Heart right ventricle (tissue), 16 donors: ENCODE data around the gene USP33. TPM values are rescaled to one million over a fixed set of nuclear protein-coding genes. Genes with fewer than 3 reads are reported as not detected.
"Not testable (repeated sequence)": the region's sequence is repeated elsewhere in the genome, so short reads cannot be mapped to it uniquely, and the experiment has no call there.

Experiments
- ATAC-seq, 8 donors: fragments of 200-7000 bp; cut with Tn5 transposase; one replicate each; pipeline ENCODE4 v1.9.1; 2020; ENCODE audit warnings: mild to moderate bottlenecking in 8 of 8, moderate library complexity in 8 of 8, moderate number of reproducible peaks in 1 of 8
- DNase-seq, 2 donors: peaks; one replicate each; pipeline ENCODE4 v3.0.0-alpha.2; 2020
- H3K27ac ChIP-seq, 10 donors: fragments of 200-600 bp; sonication (generic) in 2 of 10; one replicate each; pipeline versions ENCODE4 v1.5.0 to v1.8.0; 2020 to 2022; ENCODE audit warnings: mild to moderate bottlenecking in 3 of 10
- H3K27me3 ChIP-seq, 7 donors: fragments of 200-600 bp; one replicate each; pipeline ENCODE4 v1.8.0; 2021 to 2022; ENCODE audit warnings: mild to moderate bottlenecking in 2 of 7
- H3K36me3 ChIP-seq, 9 donors: fragments of 200-600 bp; sonication (generic) in 1 of 9; one replicate each; pipeline versions ENCODE4 v1.5.0 to v1.8.0; 2020 to 2022; ENCODE audit warnings: mild to moderate bottlenecking in 2 of 9
- H3K4me1 ChIP-seq, 9 donors: fragments of 200-600 bp; sonication (generic) in 1 of 9; one replicate each; pipeline versions ENCODE4 v1.5.0 to v1.8.0; 2020 to 2022; ENCODE audit warnings: mild to moderate bottlenecking in 4 of 9
- H3K4me3 ChIP-seq, 10 donors: fragments of 200-600 bp; sonication (generic) in 2 of 10; one replicate each; pipeline versions ENCODE4 v1.5.0 to v1.8.0; 2020 to 2022; ENCODE audit warnings: mild to moderate bottlenecking in 7 of 10, moderate library complexity in 2 of 10
- H3K9me3 ChIP-seq, 11 donors: fragments of 200-600 bp in 10 of 11; sonication (generic) in 2 of 11; one replicate each; pipeline versions ENCODE4 v1.5.0 to v1.8.0; 2013 to 2022; ENCODE audit warnings: mild to moderate bottlenecking in 2 of 11, control low read depth in 1 of 11, moderate library complexity in 1 of 11
- CTCF ChIP-seq, 9 donors: fragments of 200-600 bp; sonication (generic) in 2 of 9; IDR thresholded peaks; one replicate each; pipeline versions ENCODE4 v1.5.0 to v1.8.0; 2021 to 2022; ENCODE audit warnings: antibody characterized with exemption in 9 of 9, mild to moderate bottlenecking in 5 of 9, moderate library complexity in 1 of 9
- WGBS, 2 donors: extraction: QIAGEN DNeasy Blood & Tissue Kit; methylation state at CpG; one replicate each; pipeline ENCODE4 v1.1.7; 2013; ENCODE audit warnings: inconsistent platforms in 1 of 2; 5-methylcytosine and 5-hydroxymethylcytosine counted together
- intact Hi-C, 10 donors: fragments of 100-400 bp; cut with DNase I; formaldehyde crosslinking; loops; one replicate each; pipeline versions ENCODE4 v1.11.1 to v1.14.2; 2022
- polyA plus RNA-seq, 2 donors: library from polyadenylated mRNA; stranded (reverse); fragments of 200-250 nt; gene quantifications; one replicate each; pipeline ENCODE4 v1.2.3, GENCODE V29; 2013
- total RNA-seq, 10 donors: library from RNA; stranded (reverse); fragmentation: NEBNext Ultra II Directional in 3 of 10; extraction: Animal tissue kit (Norgen Biotek cat#: 25700) in 3 of 10; gene quantifications; one replicate each; pipeline versions ENCODE4 v1.2.1 to v1.2.4, GENCODE V29; 2021 to 2023
- donor health status: Arrhythmogenic right ventricular cardiomyopathy.
- donor health status: ischemic (EF 13 %, LVEDD 7.1; RV severe dilation, severe dysfunction).
- donor health status: healthy with polysubstance abuse.
- donor health status: DM: no; HTN: yes; CAD: no.
- donor health status: DM: no; HTN: no; CAD: no.
- donor health status: ischemic (EF 25% LVEDD 6.9; RV normal size, moderate dysfunction).
- donor health status: ischemic (EF 25% LVEDD 5.7; RV mildly dilated, moderate dysfunction).
- donor health status: healthy.
- donor health status: DM: yes; HTN: yes; CAD: no.
- donor health status: Ischemic cardiomyopathy.
- donor health status: ischemic (EF 35%, LVEDD 5.7; RV mildly dilated, moderate dysfunction).
- donor health status: nonischemic (EF 11% LVEDD 7.7; RV severe dilation, severe dysfunction).
- donor health status: DM: yes; HTN: yes; CAD: no.
- donor health status: PGD.
- donor health status: ischemic (EF 29% LVEDD 5.4; RV normal size, mild dysfunction).
- donor health status: nonischemic (EF 23%, LVEDD 6.1; RV moderate dilation, normal function).

The USP33 gene
- total and polyA plus RNA-seq, 12 donors, result 15.1 to 34.5 (median 27.7) TPM

GRCh38 chr1:77796695-77797405 is 37.2 kb upstream of the USP33 start:
- Histone ChIP-seq H3K27ac (no peak overlapping the region), H3K4me3 (no peak overlapping the region), H3K9me3 (no peaks in the 10 kb centered on the region), H3K36me3 (peaks cover 0 to 73% (median 0%) of the 10 kb centered on the region in 9 donors), H3K4me1 (peaks cover 0 to 17% (median 0%) of the 10 kb centered on the region in 9 donors), H3K27me3 (no peaks in the 10 kb centered on the region)
- DNase-seq (no peak), ATAC-seq (no peak)
- 85% methylated on average over 5 of the region's 5 CpGs for WGBS, 2 donors
- intact Hi-C loops, result no loop called here
- TF ChIP-seq CTCF (IDR thresholded peaks at IDR 0.05), result no peak

- Histone ChIP-seq H3K27ac (no peak overlapping the region), H3K27me3 (no peaks in the 10 kb centered on the region), H3K4me1 (peaks cover 0 to 17% (median 0%) of the 10 kb centered on the region in 9 donors), H3K4me3 (no peak overlapping the region), H3K36me3 (peaks cover 0 to 69% (median 0%) of the 10 kb centered on the region in 9 donors), H3K9me3 (no peaks in the 10 kb centered on the region)
- intact Hi-C loops, result no loop called here
- WGBS, 2 donors, result 97% methylated on average over 3 of the region's 3 CpGs
- TF ChIP-seq CTCF (IDR thresholded peaks at IDR 0.05), result no peak
- ATAC-seq (no peak), DNase-seq (no peak)
These were observed 34.9 kb upstream of the USP33 start for GRCh38 chr1:77794550-77794949.

- ATAC-seq, DNase-seq, H3K27me3 ChIP-seq, H3K27ac ChIP-seq, H3K4me1 ChIP-seq, H3K4me3 ChIP-seq: not testable (repeated sequence)
- H3K36me3 ChIP-seq, result peaks cover 0 to 82% (median 52%) of the 10 kb centered on the region in 9 donors
- H3K9me3 ChIP-seq, result peaks cover 0 to 16% (median 0%) of the 10 kb centered on the region in 11 donors
- intact Hi-C loops, result loop anchor here in 1 of 10 donors (5.0 kb wide), 1 partner anchor 49 kb away; no protein-coding TSS in a partner anchor
- 70 to 100% methylated on average over 2 of the region's 2 CpGs for WGBS, 2 donors
These were observed 26.6 kb upstream of the USP33 start for GRCh38 chr1:77786093-77786741.

GRCh38 chr1:77783141-77783540 is 23.5 kb upstream of the USP33 start:
- intact Hi-C loops, result loop anchor here in 1 of 10 donors (5.0 kb wide), 1 partner anchor 44 kb away; no protein-coding TSS in a partner anchor
- DNase-seq, result no peak
- no peak for ATAC-seq
- H3K4me1 ChIP-seq, result peaks cover 0 to 25% (median 19%) of the 10 kb centered on the region in 9 donors
- H3K27ac ChIP-seq, result no peak overlapping the region
- H3K27me3 ChIP-seq, result no peaks in the 10 kb centered on the region
- TF ChIP-seq CTCF (IDR thresholded peaks at IDR 0.05), result no peak
- H3K4me3 ChIP-seq, result no peak overlapping the region
- H3K36me3 ChIP-seq, result peaks cover 0 to 51% (median 40%) of the 10 kb centered on the region in 9 donors
- peaks cover 0 to 13% (median 0%) of the 10 kb centered on the region in 11 donors for H3K9me3 ChIP-seq
- WGBS, 2 donors, result 96% methylated on average over 2 of the region's 2 CpGs
